GM12878 (cell line): ENCODE results near the gene P4HA2. TPM values are rescaled to one million over a fixed set of nuclear protein-coding genes. Genes with fewer than 3 reads are reported as not detected.

Source experiments
- ATAC-seq: fragments of 200-7000 bp; cut with Tn5 transposase; 3 replicates; pipeline ENCODE4 v1.9.1; 2020; ENCODE audit warnings: mild to moderate bottlenecking, moderate library complexity
- BruUV-seq: library from RNA; stranded (reverse); fragments of 400-500 nt; replicated peaks from 2 replicates; lab custom pipeline; 2021; lab: Mats Ljungman, UMichigan
- CTCF ChIA-PET: fragments of 300-600 bp; sonication (Branson Sonifier 250); formaldehyde crosslinking; extraction: SDS; loops from one replicate; lab custom pipeline; 2021; ENCODE audit warnings: inconsistent platforms; lab: Yijun Ruan, JAX
- POLR2A ChIA-PET: fragments of 350-600 bp; formaldehyde crosslinking; extraction: SDS; loops from one replicate; lab custom pipeline; 2021; ENCODE audit warnings: inconsistent platforms; lab: Charles Lee
- RAD21 ChIA-PET: fragments of 300-600 bp; sonication (Branson Sonifier 250); formaldehyde crosslinking; loops from one replicate; lab custom pipeline; 2023; ENCODE audit warnings: antibody characterized with exemption; ENCODE audit not compliant: unreplicated experiment; lab: Charles Lee
- SMC1A ChIA-PET: fragments of 300-600 bp; sonication (Branson Sonifier 250); formaldehyde crosslinking; loops from one replicate; lab custom pipeline; 2023; ENCODE audit not compliant: unreplicated experiment, uncharacterized antibody; lab: Charles Lee
- DNase-seq: peaks from one replicate; pipeline ENCODE4 v3.0.0-alpha.2; 2011; ENCODE audit warnings: low read depth, low spot score
- FAIRE-seq: peaks from 3 replicates; lab custom pipeline; 2011; peaks lifted over from hg19 to GRCh38; lab: Jason Lieb, UNC
- H2AFZ ChIP-seq: 2 replicates; pipeline ENCODE4 v1.6.0; 2011; ENCODE audit warnings: low read depth, low read length, control low read depth; ENCODE audit not compliant: control insufficient read depth
- H3K27ac ChIP-seq: 2 replicates; pipeline ENCODE4 v1.5.1; 2011; ENCODE audit warnings: control low read depth; ENCODE audit not compliant: control insufficient read depth, insufficient read depth
- H3K27me3 ChIP-seq, 2 experiments: replicated peaks in 1 of 2; 2 replicates each; pipeline versions ENCODE4 v1.6.0 to v1.6.1; 2011; ENCODE audit warnings: low read length in 1 of 2; ENCODE audit not compliant: control insufficient read depth in 2 of 2, insufficient read depth in 2 of 2
- H3K36me3 ChIP-seq, 2 experiments: 2 replicates each; pipeline ENCODE4 v1.5.1; 2011; ENCODE audit warnings: low read length in 1 of 2; ENCODE audit not compliant: control insufficient read depth in 2 of 2, insufficient read depth in 2 of 2
- H3K4me1 ChIP-seq: 2 replicates; pipeline ENCODE4 v1.6.1; 2011; ENCODE audit warnings: mild to moderate bottlenecking, low read length, moderate library complexity, mixed read lengths; ENCODE audit not compliant: control insufficient read depth, insufficient read depth
- H3K4me2 ChIP-seq: 2 replicates; pipeline ENCODE4 v1.6.0; 2011; ENCODE audit warnings: control low read depth; ENCODE audit not compliant: control insufficient read depth, insufficient read depth
- H3K4me3 ChIP-seq: fragments of 200-600 bp; sonication (generic); 2 replicates; pipeline ENCODE4 v1.5.1; 2016
- H3K79me2 ChIP-seq: 2 replicates; pipeline ENCODE4 v1.6.0; 2011; ENCODE audit warnings: low read length; ENCODE audit not compliant: control insufficient read depth, insufficient read depth
- H3K9ac ChIP-seq: 2 replicates; pipeline ENCODE4 v1.8.0; 2011; ENCODE audit warnings: low read length, control low read depth, mixed read lengths; ENCODE audit not compliant: control insufficient read depth, insufficient read depth
- H3K9me3 ChIP-seq: replicated peaks from 3 replicates; pipeline ENCODE4 v1.5.1; 2011; ENCODE audit warnings: mild to moderate bottlenecking, low read length; ENCODE audit not compliant: control insufficient read depth, insufficient read depth
- H4K20me1 ChIP-seq: 2 replicates; pipeline ENCODE4 v1.6.0; 2011; ENCODE audit not compliant: control insufficient read depth, insufficient read depth
- DPF2 ChIP-seq: fragments of 450-650 bp; IDR thresholded peaks from 2 replicates; pipeline ENCODE4 v1.6.1; 2017; ENCODE audit warnings: mild to moderate bottlenecking
- MTA3 ChIP-seq: IDR thresholded peaks from 2 replicates; pipeline ENCODE4 v1.6.1; 2012; ENCODE audit warnings: low read length, inconsistent platforms, borderline replicate concordance
- SPI1 ChIP-seq: IDR thresholded peaks from 2 replicates; pipeline ENCODE4 v1.6.1; 2011; ENCODE audit warnings: low read depth, mild to moderate bottlenecking, low read length, moderate library complexity, borderline replicate concordance; ENCODE audit not compliant: insufficient read depth
- WGBS: methylation state at CpG from one replicate; pipeline ENCODE4 v1.1.6; 2016; ENCODE audit warnings: low lambda C conversion rate; ENCODE audit not compliant: insufficient replicate concordance, insufficient coverage; ENCODE audit errors: missing lambda C conversion rate; 5-methylcytosine and 5-hydroxymethylcytosine counted together
- in situ Hi-C: fragments of 300-500 bp; cut with MboI; formaldehyde crosslinking; loops from 9 replicates; pipeline ENCODE4 v1.14.3; 2018; ENCODE audit warnings: mixed read lengths
- intact Hi-C: fragments of 100-400 bp; cut with micrococcal nuclease; formaldehyde crosslinking; loops from one replicate; pipeline ENCODE4 v1.14.2; 2022; ENCODE audit not compliant: unreplicated experiment
- polyA plus RNA-seq, 11 experiments: library from polyadenylated mRNA; depleted of rRNA in 4 of 11; unstranded in 6 of 11; stranded (reverse) in 5 of 11; fragments of >200 nt; fragmentation: Nextera tagmentation in 4 of 11; fragmentation: Illumina TruSeq in 1 of 11; extraction: Ambion mirVana in 4 of 11; extraction: Trizol in 1 of 11; gene quantifications; 1 replicate in 1 of 11; 2 replicates in 10 of 11; pipeline versions ENCODE4 v1.2.1 to v1.2.3, GENCODE V29; 2011 to 2016; ENCODE audit warnings: inconsistent platforms in 2 of 11, missing spikeins in 2 of 11, low read depth in 1 of 11
- total RNA-seq, 4 experiments: library from RNA; depleted of rRNA in 3 of 4; stranded (reverse); fragments of >200 nt in 3 of 4; fragmentation: Illumina TruSeq in 1 of 4; extraction: Trizol in 1 of 4; gene quantifications; 2 replicates each; pipeline versions ENCODE4 v1.2.1 to v1.2.3, GENCODE V29; 2013 to 2021
- TF ChIP-seq, protein P1 (sequence below): fragments of 450-650 bp; IDR thresholded peaks from 2 replicates; pipeline ENCODE4 v1.6.1; 2014; ENCODE audit warnings: mild to moderate bottlenecking
- TF ChIP-seq, protein P2 (sequence below): fragments of 450-650 bp; IDR thresholded peaks from 2 replicates; pipeline ENCODE4 v1.6.1; 2016; ENCODE audit warnings: mild to moderate bottlenecking

Gene P4HA2
- total and polyA plus RNA-seq, 10 of the 15 experiments (the other 5 are each of a cell fraction or from before 2014, with no cell fraction given): 4.7 to 10.9 (median 7.5) TPM

DNA sequence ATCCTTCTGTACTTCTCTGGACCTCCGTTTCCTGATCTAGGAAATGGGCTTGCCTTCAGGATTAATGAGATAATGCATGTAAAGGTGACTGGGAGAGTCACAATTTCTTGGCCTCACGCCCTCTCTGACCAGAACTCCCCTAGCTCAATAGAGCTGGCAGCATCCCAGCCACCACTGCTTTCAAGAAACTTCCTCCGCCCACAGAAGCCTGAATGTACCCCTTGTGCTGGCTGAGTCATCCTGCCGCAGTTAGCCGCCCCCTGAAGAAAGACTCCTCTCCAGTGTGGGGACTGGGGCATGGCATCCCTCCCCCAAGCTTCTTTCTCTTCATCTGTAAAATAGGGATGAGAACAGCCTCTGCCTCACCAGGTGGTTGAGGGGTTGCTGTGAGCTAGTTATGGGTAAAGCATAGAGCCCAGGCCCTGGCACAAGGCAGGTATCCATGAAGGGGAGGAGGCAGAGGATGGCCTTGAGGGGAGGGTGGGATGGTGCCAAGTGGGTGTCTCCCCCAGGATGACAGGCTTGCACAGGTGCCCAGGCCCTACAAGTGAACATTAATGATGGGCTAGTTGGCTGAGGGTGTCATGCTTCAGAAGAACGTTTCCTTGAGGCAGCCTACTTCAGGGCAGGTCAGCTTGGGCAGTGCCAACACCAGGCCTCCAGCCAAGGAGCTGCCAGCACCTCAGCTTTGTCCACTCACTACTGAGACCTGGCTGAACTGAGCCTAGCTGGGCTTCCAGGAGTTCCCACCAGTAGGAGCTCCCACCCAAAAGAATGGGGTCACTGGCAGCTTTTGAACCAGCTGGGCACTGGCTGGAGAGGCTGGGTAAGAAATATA lies 33.3 kb upstream of the P4HA2 start (continued):
- no peak for TF ChIP-seq MTA3
- TF ChIP-seq, protein P1, sequence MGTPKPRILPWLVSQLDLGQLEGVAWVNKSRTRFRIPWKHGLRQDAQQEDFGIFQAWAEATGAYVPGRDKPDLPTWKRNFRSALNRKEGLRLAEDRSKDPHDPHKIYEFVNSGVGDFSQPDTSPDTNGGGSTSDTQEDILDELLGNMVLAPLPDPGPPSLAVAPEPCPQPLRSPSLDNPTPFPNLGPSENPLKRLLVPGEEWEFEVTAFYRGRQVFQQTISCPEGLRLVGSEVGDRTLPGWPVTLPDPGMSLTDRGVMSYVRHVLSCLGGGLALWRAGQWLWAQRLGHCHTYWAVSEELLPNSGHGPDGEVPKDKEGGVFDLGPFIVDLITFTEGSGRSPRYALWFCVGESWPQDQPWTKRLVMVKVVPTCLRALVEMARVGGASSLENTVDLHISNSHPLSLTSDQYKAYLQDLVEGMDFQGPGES: no peak
- TF ChIP-seq, all 136 proteins: peak for 15

DNA sequence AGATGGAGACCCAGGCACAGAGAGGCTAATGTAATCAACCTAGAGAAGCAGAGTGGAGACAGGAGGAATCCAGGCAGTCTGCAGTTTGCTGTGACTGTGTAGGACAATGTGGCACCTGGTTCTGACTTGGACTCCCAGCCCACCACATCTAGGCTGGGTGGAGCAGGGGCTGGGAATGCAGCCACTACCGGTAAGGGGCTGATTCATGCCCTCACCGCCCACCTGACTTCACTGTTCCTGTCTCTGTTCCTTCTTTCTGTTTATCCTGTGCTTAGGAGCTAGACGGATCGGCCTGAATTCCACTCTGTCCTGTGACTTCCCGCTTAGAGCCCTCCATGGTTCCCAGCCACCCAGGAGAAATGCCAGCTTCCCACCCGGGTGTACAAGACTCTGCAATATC lies 32.4 kb upstream of the P4HA2 start:
- WGBS: 73% methylated on average over 6 of the region's 6 CpGs
- peak; percentile 10 for ATAC-seq
- Histone ChIP-seq H3K79me2 (no peaks in the 10 kb centered on the region), H3K4me1 (peaks cover 6% of the 10 kb centered on the region; the same call in 1 of the 2 replicates), H4K20me1 (no peaks in the 10 kb centered on the region), H3K9ac (no peak overlapping the region), H3K27ac (no peak overlapping the region), H3K4me3 (no peak overlapping the region), H3K4me2 (peak overlapping the region; percentile 10; the same call in 1 of the 2 replicates), H3K9me3 (no peaks in the 10 kb centered on the region), H3K27me3 (peaks cover 2 to 7% of the 10 kb centered on the region in 2 experiments), H3K36me3 (no peaks in the 10 kb centered on the region), H2AFZ (no peak overlapping the region)
- FAIRE-seq: no peak
- ChIA-PET CTCF (interaction anchor here (1.0 to 11.6 kb wide), 5 partner anchors 10 to 70 kb away, joined by 3 to 117 read pairs (median 6); partner anchors contain the start of gene SLC22A4), SMC1A (interaction anchor here (1.2 to 2.7 kb wide), 3 partner anchors 9 to 22 kb away, joined by 6 to 18 read pairs (median 7); no protein-coding TSS in a partner anchor), POLR2A (interaction anchor here (1.0 to 3.7 kb wide), 3 partner anchors 8 to 34 kb away, joined by 3 to 18 read pairs (median 7); partner anchors contain the start of gene SLC22A4), RAD21 (interaction anchor here (1.3 to 4.8 kb wide), 3 partner anchors 9 to 34 kb away, joined by 4 to 35 read pairs (median 21); partner anchors contain the start of gene SLC22A4)
- DNase-seq: no peak
- intact Hi-C loops (no loop called here), in situ Hi-C loops (no loop called here)
- TF ChIP-seq, protein P2, sequence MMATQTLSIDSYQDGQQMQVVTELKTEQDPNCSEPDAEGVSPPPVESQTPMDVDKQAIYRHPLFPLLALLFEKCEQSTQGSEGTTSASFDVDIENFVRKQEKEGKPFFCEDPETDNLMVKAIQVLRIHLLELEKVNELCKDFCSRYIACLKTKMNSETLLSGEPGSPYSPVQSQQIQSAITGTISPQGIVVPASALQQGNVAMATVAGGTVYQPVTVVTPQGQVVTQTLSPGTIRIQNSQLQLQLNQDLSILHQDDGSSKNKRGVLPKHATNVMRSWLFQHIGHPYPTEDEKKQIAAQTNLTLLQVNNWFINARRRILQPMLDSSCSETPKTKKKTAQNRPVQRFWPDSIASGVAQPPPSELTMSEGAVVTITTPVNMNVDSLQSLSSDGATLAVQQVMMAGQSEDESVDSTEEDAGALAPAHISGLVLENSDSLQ: no peak
- TF ChIP-seq SPI1 (0 out of 2 replicates have a peak, but pooled peaks have one; percentile 44), DPF2 (0 out of 2 replicates have a peak, but pooled peaks have one; percentile 13)
- no TSS peak for BruUV-seq
